ENCODE data around the gene SUCLG2. TPM values are rescaled to one million over a fixed set of nuclear protein-coding genes. Genes with fewer than 3 reads are reported as not detected.

SUCLG2 gene
- total and polyA plus RNA-seq, 11 donors, result 41.6 to 119 (median 77.6) TPM

- Histone ChIP-seq H3K27ac (no peak overlapping the region), H3K4me1 (peaks cover 0 to 11% (median 5%) of the 10 kb centered on the region in 12 donors), H3K36me3 (peaks cover 0 to 22% (median 8%) of the 10 kb centered on the region in 9 donors), H3K9me3 (no peaks in the 10 kb centered on the region), H3K27me3 (no peaks in the 10 kb centered on the region), H3K4me3 (no peak overlapping the region)
- DNase-seq (no peak), ATAC-seq (no peak)
- 23 to 98% (median 98%) methylated on average over 1 of the region's 1 CpG for WGBS, 4 donors
- intact Hi-C loops (cut with DNase I), result no loop called here
- TF ChIP-seq POLR2A (IDR thresholded peaks at IDR 0.05) (no peak), CTCF (IDR thresholded peaks at IDR 0.05) (no peak)
Measured at GRCh38 chr3:67490658-67491057, 163.8 kb downstream of the SUCLG2 start.

GRCh38 chr3:67489816-67490215 lies 164.6 kb downstream of the SUCLG2 start:
- intact Hi-C loops (cut with DNase I), result no loop called here
- Histone ChIP-seq H3K9me3 (no peaks in the 10 kb centered on the region), H3K27me3 (no peaks in the 10 kb centered on the region), H3K27ac (peak overlapping the region in 2 of 12 donors; percentile 9), H3K4me3 (no peak overlapping the region), H3K4me1 (peaks cover 0 to 10% (median 5%) of the 10 kb centered on the region in 12 donors), H3K36me3 (peaks cover 0 to 14% (median 5%) of the 10 kb centered on the region in 9 donors)
- ATAC-seq (no peak), DNase-seq (no peak)
- WGBS, 4 donors, result 83 to 92% (median 86%) methylated on average over 4 of the region's 4 CpGs
- TF ChIP-seq CTCF (IDR thresholded peaks at IDR 0.05) (no peak), POLR2A (IDR thresholded peaks at IDR 0.05) (no peak)

GRCh38 chr3:67487564-67488114 lies 166.8 kb downstream of the SUCLG2 start:
- no peak overlapping the region for H3K27ac ChIP-seq
- no peak for ATAC-seq
- intact Hi-C loops (cut with DNase I), result no loop called here
- peaks cover 0 to 18% (median 5%) of the 10 kb centered on the region in 12 donors for H3K4me1 ChIP-seq
- WGBS, 4 donors, result 96 to 98% (median 98%) methylated on average over 1 of the region's 1 CpG
- no peaks in the 10 kb centered on the region for H3K9me3 ChIP-seq
- H3K36me3 ChIP-seq, result peaks cover 0 to 6% (median 0%) of the 10 kb centered on the region in 9 donors
- no peak overlapping the region for H3K4me3 ChIP-seq
- TF ChIP-seq CTCF (IDR thresholded peaks at IDR 0.05) (no peak), POLR2A (IDR thresholded peaks at IDR 0.05) (no peak)
- DNase-seq, result no peak
- no peaks in the 10 kb centered on the region for H3K27me3 ChIP-seq

GRCh38 chr3:67486883-67487282 lies 167.5 kb downstream of the SUCLG2 start:
- H3K9me3 ChIP-seq, result no peaks in the 10 kb centered on the region
- H3K27me3 ChIP-seq, result no peaks in the 10 kb centered on the region
- intact Hi-C loops (cut with DNase I), result no loop called here
- no peak for ATAC-seq
- TF ChIP-seq POLR2A (IDR thresholded peaks at IDR 0.05) (no peak), CTCF (IDR thresholded peaks at IDR 0.05) (no peak)
- 38 to 50% (median 42%) methylated on average over 1 of the region's 1 CpG for WGBS, 4 donors
- H3K4me1 ChIP-seq, result peaks cover 0 to 18% (median 5%) of the 10 kb centered on the region in 12 donors
- H3K27ac ChIP-seq, result no peak overlapping the region
- H3K4me3 ChIP-seq, result no peak overlapping the region
- DNase-seq, result no peak
- peaks cover 0 to 3% (median 0%) of the 10 kb centered on the region in 9 donors for H3K36me3 ChIP-seq
